ENCODE measurements around the gene RAB33A.

The RAB33A gene

GRCh38 chrX:130184857-130185256, 13.1 kb downstream of the RAB33A start:
- TF ChIP-seq MAX (IDR thresholded peaks at IDR 0.05), result no peak
- TF ChIP-seq TEAD4 (IDR thresholded peaks at IDR 0.05), result no peak
- no peak for TF ChIP-seq YY1 (IDR thresholded peaks at IDR 0.05; ENCODE audit: low read depth)
- no peak for TF ChIP-seq FOXM1 (IDR thresholded peaks at IDR 0.05; ENCODE audit: borderline replicate concordance, low read depth)
- no peak for TF ChIP-seq RAD21 (IDR thresholded peaks at IDR 0.05; ENCODE audit: low read depth)
- no peak for TF ChIP-seq USF1 (IDR thresholded peaks at IDR 0.05)
- no peak for TF ChIP-seq ZBTB7A (IDR thresholded peaks at IDR 0.05; ENCODE audit: low read depth)
- no peak for TF ChIP-seq CREB1 (IDR thresholded peaks at IDR 0.05; ENCODE audit: low read depth)
- TF ChIP-seq TAF1 (IDR thresholded peaks at IDR 0.05; ENCODE audit: low read depth), result no peak
- no peak for TF ChIP-seq REST (IDR thresholded peaks at IDR 0.05; ENCODE audit: low read depth)
- TF ChIP-seq TCF12 (IDR thresholded peaks at IDR 0.05; ENCODE audit: low read depth), result no peak
- no peak for TF ChIP-seq EGR1 (IDR thresholded peaks at IDR 0.05)
- TF ChIP-seq NFIC (IDR thresholded peaks at IDR 0.05), result no peak
- TF ChIP-seq EP300 (IDR thresholded peaks at IDR 0.05; ENCODE audit: borderline replicate concordance), result no peak
- TF ChIP-seq CEBPB (IDR thresholded peaks at IDR 0.05), result no peak

GRCh38 chrX:130186651-130187050, 14.9 kb downstream of the RAB33A start:
- TF ChIP-seq TAF1 (IDR thresholded peaks at IDR 0.05; ENCODE audit: low read depth), result no peak
- no peak for TF ChIP-seq YY1 (IDR thresholded peaks at IDR 0.05; ENCODE audit: low read depth)
- TF ChIP-seq TCF12 (IDR thresholded peaks at IDR 0.05; ENCODE audit: low read depth), result no peak
- no peak for TF ChIP-seq USF1 (IDR thresholded peaks at IDR 0.05)
- no peak for TF ChIP-seq ZBTB7A (IDR thresholded peaks at IDR 0.05; ENCODE audit: low read depth)
- TF ChIP-seq RAD21 (IDR thresholded peaks at IDR 0.05; ENCODE audit: low read depth), result no peak
- TF ChIP-seq TEAD4 (IDR thresholded peaks at IDR 0.05), result no peak
- TF ChIP-seq EP300 (IDR thresholded peaks at IDR 0.05; ENCODE audit: borderline replicate concordance), result no peak
- TF ChIP-seq FOXM1 (IDR thresholded peaks at IDR 0.05; ENCODE audit: borderline replicate concordance, low read depth), result no peak
- no peak for TF ChIP-seq CEBPB (IDR thresholded peaks at IDR 0.05)
- no peak for TF ChIP-seq CREB1 (IDR thresholded peaks at IDR 0.05; ENCODE audit: low read depth)
- TF ChIP-seq MAX (IDR thresholded peaks at IDR 0.05), result no peak
- TF ChIP-seq NFIC (IDR thresholded peaks at IDR 0.05), result no peak
- TF ChIP-seq EGR1 (IDR thresholded peaks at IDR 0.05), result no peak
- no peak for TF ChIP-seq REST (IDR thresholded peaks at IDR 0.05; ENCODE audit: low read depth)

GRCh38 chrX:130190801-130191200, 19.0 kb downstream of the RAB33A start:
- no peak for TF ChIP-seq MAX (IDR thresholded peaks at IDR 0.05)
- no peak for TF ChIP-seq CEBPB (IDR thresholded peaks at IDR 0.05)
- TF ChIP-seq ZBTB7A (IDR thresholded peaks at IDR 0.05; ENCODE audit: low read depth), result no peak
- no peak for TF ChIP-seq YY1 (IDR thresholded peaks at IDR 0.05; ENCODE audit: low read depth)
- TF ChIP-seq NFIC (IDR thresholded peaks at IDR 0.05), result no peak
- TF ChIP-seq FOXM1 (IDR thresholded peaks at IDR 0.05; ENCODE audit: borderline replicate concordance, low read depth), result no peak
- no peak for TF ChIP-seq EP300 (IDR thresholded peaks at IDR 0.05; ENCODE audit: borderline replicate concordance)
- TF ChIP-seq TCF12 (IDR thresholded peaks at IDR 0.05; ENCODE audit: low read depth), result no peak
- no peak for TF ChIP-seq REST (IDR thresholded peaks at IDR 0.05; ENCODE audit: low read depth)
- TF ChIP-seq TEAD4 (IDR thresholded peaks at IDR 0.05), result no peak
- TF ChIP-seq TAF1 (IDR thresholded peaks at IDR 0.05; ENCODE audit: low read depth), result no peak
- no peak for TF ChIP-seq RAD21 (IDR thresholded peaks at IDR 0.05; ENCODE audit: low read depth)
- TF ChIP-seq EGR1 (IDR thresholded peaks at IDR 0.05), result no peak
- TF ChIP-seq USF1 (IDR thresholded peaks at IDR 0.05), result no peak
- TF ChIP-seq CREB1 (IDR thresholded peaks at IDR 0.05; ENCODE audit: low read depth), result no peak

Data from Ishikawa (cell line).